MM.1S (cell line): ENCODE results near the gene SERTM1.

Experiments used
- EZH2 ChIP-seq: fragments of 300-600 bp; sonication (generic); optimal IDR thresholded peaks from 2 replicates; pipeline ENCODE3; 2017; ENCODE audit warnings: low read depth, mild to moderate bottlenecking, antibody characterized with exemption, low read length, mixed read lengths
- TF ChIP-seq, protein P1 (sequence below): fragments of 300-600 bp; sonication (generic); IDR thresholded peaks from 2 replicates; pipeline ENCODE4 v1.5.1; 2016; ENCODE audit warnings: antibody characterized with exemption, low read length, mixed read lengths

DNA sequence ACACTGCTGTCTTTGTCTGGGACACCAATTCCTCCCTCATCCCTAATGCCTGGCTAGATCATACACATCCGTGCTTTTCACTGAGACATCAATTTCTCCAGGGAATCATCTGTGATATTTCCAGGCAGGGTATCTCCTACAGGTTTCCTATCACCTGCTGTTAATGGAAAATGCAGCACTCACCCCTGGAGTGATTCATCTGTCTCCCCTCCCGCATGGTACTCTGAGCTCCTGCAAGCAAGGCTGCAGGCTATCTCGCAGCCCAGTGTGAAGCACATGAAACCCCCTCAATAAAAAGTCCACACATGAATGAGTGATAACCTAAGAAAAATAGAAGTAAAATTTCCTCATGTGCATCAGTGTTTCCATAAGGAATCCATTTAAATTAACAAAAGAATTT, 38.5 kb downstream of the SERTM1 start:
- TF ChIP-seq, protein P1, sequence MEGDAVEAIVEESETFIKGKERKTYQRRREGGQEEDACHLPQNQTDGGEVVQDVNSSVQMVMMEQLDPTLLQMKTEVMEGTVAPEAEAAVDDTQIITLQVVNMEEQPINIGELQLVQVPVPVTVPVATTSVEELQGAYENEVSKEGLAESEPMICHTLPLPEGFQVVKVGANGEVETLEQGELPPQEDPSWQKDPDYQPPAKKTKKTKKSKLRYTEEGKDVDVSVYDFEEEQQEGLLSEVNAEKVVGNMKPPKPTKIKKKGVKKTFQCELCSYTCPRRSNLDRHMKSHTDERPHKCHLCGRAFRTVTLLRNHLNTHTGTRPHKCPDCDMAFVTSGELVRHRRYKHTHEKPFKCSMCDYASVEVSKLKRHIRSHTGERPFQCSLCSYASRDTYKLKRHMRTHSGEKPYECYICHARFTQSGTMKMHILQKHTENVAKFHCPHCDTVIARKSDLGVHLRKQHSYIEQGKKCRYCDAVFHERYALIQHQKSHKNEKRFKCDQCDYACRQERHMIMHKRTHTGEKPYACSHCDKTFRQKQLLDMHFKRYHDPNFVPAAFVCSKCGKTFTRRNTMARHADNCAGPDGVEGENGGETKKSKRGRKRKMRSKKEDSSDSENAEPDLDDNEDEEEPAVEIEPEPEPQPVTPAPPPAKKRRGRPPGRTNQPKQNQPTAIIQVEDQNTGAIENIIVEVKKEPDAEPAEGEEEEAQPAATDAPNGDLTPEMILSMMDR, result no peak
- no peak for TF ChIP-seq EZH2
